Astrocyte of the spinal cord (primary cell): ENCODE measurements around the gene NRG2.

Source experiments
- DNase-seq: peaks from one replicate; pipeline ENCODE4 v3.0.0; 2011; ENCODE audit warnings: low read depth, low spot score
- H3K4me3 ChIP-seq: 2 replicates; pipeline ENCODE4 v1.5.1; 2011; ENCODE audit warnings: low read depth, mild to moderate bottlenecking, low read length, moderate library complexity
- in situ Hi-C: cut with HindIII; loops from 2 replicates; pipeline ENCODE4 v1.10.0; 2017; ENCODE audit warnings: low sequenced_read_pairs
- TF ChIP-seq, protein P1 (sequence below): IDR thresholded peaks from 2 replicates; pipeline ENCODE4 v1.5.1; 2012; ENCODE audit warnings: low read depth, mild to moderate bottlenecking, low read length, inconsistent platforms

The NRG2 gene

DNA sequence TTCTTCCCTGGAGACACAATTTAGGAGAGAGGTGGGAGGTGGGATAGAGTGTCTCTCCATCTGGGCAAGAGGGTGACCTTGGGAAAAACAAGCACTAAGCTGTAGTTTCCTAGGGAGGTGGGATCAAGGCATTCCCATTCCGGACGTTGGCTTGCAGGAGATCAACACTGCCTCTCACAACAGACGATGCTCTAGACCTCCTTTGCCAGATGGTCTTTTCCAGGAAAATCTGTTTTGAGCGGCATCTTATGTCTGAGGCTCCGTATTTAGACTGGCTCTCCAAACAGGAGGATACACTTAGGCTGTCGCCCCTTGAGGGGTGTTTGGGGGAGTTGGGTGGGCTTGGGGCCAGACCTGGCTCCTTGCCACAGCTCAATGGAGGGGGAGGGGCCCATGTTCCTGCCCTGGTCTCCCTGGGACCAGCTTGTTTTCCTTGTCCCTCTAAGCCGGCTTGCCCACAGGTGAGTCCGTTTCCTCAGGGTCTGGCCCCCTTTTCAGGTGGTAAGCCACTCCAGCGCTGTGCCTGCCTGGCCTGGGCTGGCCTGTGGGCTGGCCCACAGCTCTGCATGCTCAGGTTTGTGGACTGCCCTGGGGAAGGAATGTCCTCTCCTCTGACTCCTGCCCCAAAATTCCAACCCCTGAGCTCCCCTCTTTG is 245.1 kb downstream of the NRG2 start:
- no peak for DNase-seq
- in situ Hi-C loops, result no loop called here
- TF ChIP-seq, protein P1, sequence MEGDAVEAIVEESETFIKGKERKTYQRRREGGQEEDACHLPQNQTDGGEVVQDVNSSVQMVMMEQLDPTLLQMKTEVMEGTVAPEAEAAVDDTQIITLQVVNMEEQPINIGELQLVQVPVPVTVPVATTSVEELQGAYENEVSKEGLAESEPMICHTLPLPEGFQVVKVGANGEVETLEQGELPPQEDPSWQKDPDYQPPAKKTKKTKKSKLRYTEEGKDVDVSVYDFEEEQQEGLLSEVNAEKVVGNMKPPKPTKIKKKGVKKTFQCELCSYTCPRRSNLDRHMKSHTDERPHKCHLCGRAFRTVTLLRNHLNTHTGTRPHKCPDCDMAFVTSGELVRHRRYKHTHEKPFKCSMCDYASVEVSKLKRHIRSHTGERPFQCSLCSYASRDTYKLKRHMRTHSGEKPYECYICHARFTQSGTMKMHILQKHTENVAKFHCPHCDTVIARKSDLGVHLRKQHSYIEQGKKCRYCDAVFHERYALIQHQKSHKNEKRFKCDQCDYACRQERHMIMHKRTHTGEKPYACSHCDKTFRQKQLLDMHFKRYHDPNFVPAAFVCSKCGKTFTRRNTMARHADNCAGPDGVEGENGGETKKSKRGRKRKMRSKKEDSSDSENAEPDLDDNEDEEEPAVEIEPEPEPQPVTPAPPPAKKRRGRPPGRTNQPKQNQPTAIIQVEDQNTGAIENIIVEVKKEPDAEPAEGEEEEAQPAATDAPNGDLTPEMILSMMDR, result no peak
- no peak overlapping the region for H3K4me3 ChIP-seq

DNA sequence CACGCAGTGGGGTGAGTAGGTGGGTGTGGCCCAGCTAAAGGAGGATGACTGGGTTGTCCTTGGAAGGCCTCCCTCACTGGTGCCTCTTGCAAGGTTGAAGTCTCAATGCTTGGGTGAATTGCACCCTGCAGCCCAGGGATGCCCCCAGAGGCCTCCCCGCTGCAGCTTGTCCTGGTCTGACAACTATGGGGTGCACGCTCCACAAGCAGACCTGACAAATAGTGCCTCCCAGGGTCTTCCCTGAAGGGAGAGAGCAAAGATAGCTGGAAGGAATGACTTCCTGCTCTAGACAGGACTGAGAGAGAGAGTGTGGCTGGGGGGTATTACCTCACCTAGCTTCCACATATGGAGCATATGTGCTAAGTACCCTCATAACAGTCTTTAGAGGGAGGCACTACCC is 245.8 kb downstream of the NRG2 start:
- H3K4me3 ChIP-seq, result no peak overlapping the region
- in situ Hi-C loops, result no loop called here
- TF ChIP-seq, protein P1, result no peak
- no peak for DNase-seq
